Activated CD4-positive, alpha-beta T cell treated with anti-CD3 and anti-CD28 coated beads, Interleukin-2, amount 10 ng/mL, durations not matched to agents 7 days and 5 days (primary cell): Measurements from ENCODE around the gene ELOA. TPM values are rescaled to one million over a fixed set of nuclear protein-coding genes. Genes with fewer than 3 reads are reported as not detected.
A peak's percentile ranks its signal among the peaks of the same experiment; 100 is the strongest.

Source experiments
- CTCF ChIA-PET: fragments of 350-600 bp; sonication (Branson Sonifier 250); formaldehyde crosslinking; loops from one replicate; lab custom pipeline; 2021; ENCODE audit warnings: antibody characterized with exemption; lab: Charles Lee
- POLR2A ChIA-PET: fragments of 350-600 bp; sonication (Branson Sonifier 250); formaldehyde crosslinking; loops from one replicate; lab custom pipeline; 2021; ENCODE audit warnings: antibody characterized with exemption; lab: Charles Lee
- DNase-seq: peaks from one replicate; pipeline ENCODE4 v3.0.0-alpha.2; 2020
- H3K27ac Mint-ChIP-seq: one replicate; pipeline ENCODE4 v1.8.0; 2021; ENCODE audit warnings: mild to moderate bottlenecking, moderate library complexity, mixed read lengths
- H3K27me3 Mint-ChIP-seq: one replicate; pipeline ENCODE4 v1.8.0; 2021; ENCODE audit warnings: mixed read lengths
- H3K36me3 Mint-ChIP-seq: one replicate; pipeline ENCODE4 v1.8.0; 2021; ENCODE audit warnings: low read depth, mixed read lengths
- H3K4me1 Mint-ChIP-seq: one replicate; pipeline ENCODE4 v1.8.0; 2021; ENCODE audit warnings: mixed read lengths
- H3K4me3 Mint-ChIP-seq: one replicate; pipeline ENCODE4 v1.8.0; 2021; ENCODE audit warnings: mild to moderate bottlenecking, moderate library complexity, mixed read lengths
- H3K9me3 Mint-ChIP-seq: one replicate; pipeline ENCODE4 v1.8.0; 2021; ENCODE audit warnings: mixed read lengths
- total RNA-seq, 2 experiments: library from RNA; stranded (reverse); gene quantifications; one replicate each; pipeline ENCODE4 v1.2.3, GENCODE V29; 2021

The ELOA gene
- total RNA-seq, 2 experiments from 2014 or later, result 29.8 to 33.5 TPM

DNA sequence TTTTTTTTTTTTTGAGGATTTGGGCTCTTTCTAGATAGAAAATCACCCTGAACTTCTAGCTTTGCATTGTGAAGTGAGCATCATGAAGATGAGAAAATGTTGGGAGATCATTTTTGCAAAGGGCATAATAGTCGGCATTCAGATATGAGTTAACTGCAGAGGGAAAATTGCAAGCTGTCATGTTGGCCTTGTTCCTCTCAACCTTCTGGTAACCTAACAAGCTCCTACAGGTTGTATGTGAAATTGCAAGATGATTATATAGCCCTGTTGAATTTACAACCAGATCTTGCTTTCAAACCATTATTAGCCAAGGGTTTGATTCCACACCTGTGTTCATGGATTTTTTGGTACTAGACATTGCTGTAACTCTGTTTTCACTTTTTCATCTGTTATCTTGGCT lies 2.2 kb downstream of the ELOA start:
- POLR2A ChIA-PET, result interaction anchor here (1.7 kb wide), 1 partner anchor 54 kb away, joined by 4 read pairs; the partner anchor contains the start of gene RPL11

DNA sequence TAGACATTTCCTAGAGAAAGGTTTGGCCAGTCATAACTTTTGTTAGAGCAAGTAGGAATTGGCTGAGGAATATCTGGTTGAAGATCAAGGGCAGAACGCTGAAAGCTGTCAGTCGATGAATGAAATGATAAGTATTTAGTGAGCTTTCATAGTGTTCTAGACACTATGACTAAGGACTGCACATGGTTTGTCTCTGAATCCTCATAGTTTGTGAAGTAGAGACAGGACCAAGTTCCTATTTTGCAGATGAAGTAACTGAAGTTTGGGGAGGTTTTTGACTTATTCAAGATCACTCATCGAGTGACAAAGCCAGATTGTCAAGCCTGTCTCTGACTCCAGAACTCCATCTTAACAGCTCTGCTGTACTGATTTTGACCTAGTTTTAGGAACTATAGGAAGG lies 4.7 kb downstream of the ELOA start:
- ChIA-PET POLR2A (no interaction called here), CTCF (no interaction called here)
- Mint-ChIP-seq H3K4me1 (peaks cover 43% of the 10 kb centered on the region), H3K27me3 (no peaks in the 10 kb centered on the region), H3K36me3 (peaks cover 35% of the 10 kb centered on the region), H3K27ac (peak overlapping the region; percentile 43), H3K4me3 (no peak overlapping the region), H3K9me3 (no peaks in the 10 kb centered on the region)
- DNase-seq, result no peak

More for the DNA sequence above, 2.2 kb downstream of the ELOA start:
- CTCF ChIA-PET, result interaction anchor here (0.6 to 2.1 kb wide), 8 partner anchors 8 to 1148 kb away, joined by 3 to 4 read pairs (median 3); partner anchors contain the start of gene PITHD1
- Mint-ChIP-seq H3K36me3 (peaks cover 18% of the 10 kb centered on the region), H3K4me3 (peak overlapping the region; percentile 88), H3K27ac (no peak overlapping the region), H3K9me3 (no peaks in the 10 kb centered on the region), H3K4me1 (peaks cover 54% of the 10 kb centered on the region), H3K27me3 (no peaks in the 10 kb centered on the region)
- DNase-seq, result peak; percentile 13

DNA sequence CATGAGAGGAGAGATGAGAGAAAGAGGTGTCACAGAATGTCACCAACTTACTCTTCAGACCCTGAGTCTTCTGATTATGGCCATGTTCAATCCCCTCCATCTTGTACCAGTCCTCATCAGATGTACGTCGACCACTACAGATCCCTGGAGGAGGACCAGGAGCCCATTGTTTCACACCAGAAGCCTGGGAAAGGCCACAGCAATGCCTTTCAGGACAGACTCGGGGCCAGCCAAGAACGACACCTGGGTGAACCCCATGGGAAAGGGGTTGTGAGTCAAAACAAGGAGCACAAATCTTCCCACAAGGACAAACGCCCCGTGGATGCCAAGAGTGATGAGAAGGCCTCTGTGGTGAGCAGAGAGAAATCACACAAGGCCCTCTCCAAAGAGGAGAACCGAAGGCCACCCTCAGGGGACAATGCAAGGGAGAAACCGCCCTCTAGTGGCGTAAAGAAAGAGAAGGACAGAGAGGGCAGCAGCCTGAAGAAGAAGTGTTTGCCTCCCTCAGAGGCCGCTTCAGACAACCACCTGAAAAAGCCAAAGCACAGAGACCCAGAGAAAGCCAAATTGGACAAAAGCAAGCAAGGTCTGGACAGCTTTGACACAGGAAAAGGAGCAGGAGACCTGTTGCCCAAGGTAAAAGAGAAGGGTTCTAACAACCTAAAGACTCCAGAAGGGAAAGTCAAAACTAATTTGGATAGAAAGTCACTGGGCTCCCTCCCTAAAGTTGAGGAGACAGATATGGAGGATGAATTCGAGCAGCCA lies 8.0 kb downstream of the ELOA start:
- no peaks in the 10 kb centered on the region for H3K27me3 Mint-ChIP-seq
- H3K4me3 Mint-ChIP-seq, result no peak overlapping the region
- peak; percentile 60 for DNase-seq
- peaks cover 27% of the 10 kb centered on the region for H3K4me1 Mint-ChIP-seq
- CTCF ChIA-PET, result interaction anchor here (1.1 kb wide), 1 partner anchor 14 kb away, joined by 3 read pairs; no protein-coding TSS in a partner anchor
- H3K9me3 Mint-ChIP-seq, result no peaks in the 10 kb centered on the region
- peaks cover 56% of the 10 kb centered on the region for H3K36me3 Mint-ChIP-seq
- POLR2A ChIA-PET, result no interaction called here
- no peak overlapping the region for H3K27ac Mint-ChIP-seq

DNA sequence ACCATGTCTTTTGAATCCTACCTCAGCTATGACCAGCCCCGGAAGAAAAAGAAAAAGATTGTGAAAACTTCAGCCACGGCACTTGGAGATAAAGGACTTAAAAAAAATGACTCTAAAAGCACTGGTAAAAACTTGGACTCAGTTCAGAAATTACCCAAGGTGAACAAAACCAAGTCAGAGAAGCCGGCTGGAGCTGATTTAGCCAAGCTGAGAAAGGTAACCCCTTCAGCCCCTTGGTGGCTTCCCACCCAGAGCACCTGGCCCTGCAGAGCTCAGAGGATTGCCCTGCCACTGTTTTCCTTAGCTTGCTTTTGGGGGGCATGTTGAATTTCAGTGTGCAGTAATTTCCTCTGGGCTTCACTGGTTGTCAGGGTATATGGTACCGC lies 8.5 kb downstream of the ELOA start:
- Mint-ChIP-seq H3K36me3 (peaks cover 56% of the 10 kb centered on the region), H3K27ac (no peak overlapping the region), H3K4me3 (no peak overlapping the region), H3K27me3 (no peaks in the 10 kb centered on the region), H3K9me3 (no peaks in the 10 kb centered on the region), H3K4me1 (peaks cover 24% of the 10 kb centered on the region)
- DNase-seq, result no peak
- POLR2A ChIA-PET, result no interaction called here
- CTCF ChIA-PET, result interaction anchor here (1.1 kb wide), 1 partner anchor 14 kb away, joined by 3 read pairs; no protein-coding TSS in a partner anchor

DNA sequence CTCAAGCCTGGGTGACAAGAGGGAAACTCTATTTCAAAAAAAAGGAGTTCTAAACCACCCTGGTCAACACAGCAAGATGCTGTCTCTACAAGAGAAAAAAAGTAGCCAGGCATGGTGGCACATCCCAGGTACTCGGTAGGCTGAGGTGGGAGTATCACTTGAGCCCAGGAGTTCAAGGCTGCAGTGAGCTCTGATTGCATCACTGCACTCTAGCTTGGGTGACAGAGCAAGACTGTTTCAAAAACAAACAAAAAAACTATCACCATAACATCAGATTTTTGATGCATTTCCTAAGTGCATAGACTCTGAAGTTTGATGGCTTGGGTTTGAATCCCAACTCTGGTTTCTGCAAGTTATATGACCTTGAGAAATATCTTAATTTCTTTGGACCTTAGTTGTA lies 9.6 kb downstream of the ELOA start:
- H3K36me3 Mint-ChIP-seq, result peaks cover 59% of the 10 kb centered on the region
- H3K27ac Mint-ChIP-seq, result no peak overlapping the region
- no peak for DNase-seq
- H3K4me3 Mint-ChIP-seq, result no peak overlapping the region
- ChIA-PET CTCF (interaction anchor here (1.9 kb wide), 1 partner anchor 19 kb away, joined by 6 read pairs; no protein-coding TSS in a partner anchor), POLR2A (interaction anchor here (0.5 kb wide), 1 partner anchor 125 kb away, joined by 3 read pairs; no protein-coding TSS in a partner anchor)
- H3K27me3 Mint-ChIP-seq, result no peaks in the 10 kb centered on the region
- no peaks in the 10 kb centered on the region for H3K9me3 Mint-ChIP-seq
- H3K4me1 Mint-ChIP-seq, result peaks cover 13% of the 10 kb centered on the region

DNA sequence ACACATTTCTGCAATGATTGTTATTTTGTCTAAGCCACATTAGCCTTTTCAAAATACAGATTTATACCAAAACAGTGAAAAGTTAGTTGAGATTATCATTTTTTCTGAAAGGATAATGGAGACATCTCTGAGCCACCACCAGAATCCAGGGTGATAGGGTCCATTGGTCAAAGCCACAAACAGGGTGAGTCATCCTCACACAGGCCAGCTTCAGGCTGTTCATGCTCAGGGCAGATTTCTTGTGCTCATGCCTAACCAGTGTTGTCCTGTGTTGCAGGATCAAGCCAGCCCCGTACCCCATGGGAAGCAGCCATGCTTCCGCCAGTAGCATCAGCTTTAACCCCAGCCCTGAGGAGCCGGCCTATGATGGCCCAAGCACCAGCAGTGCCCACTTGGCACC lies 13.4 kb downstream of the ELOA start:
- Mint-ChIP-seq H3K27ac (no peak overlapping the region), H3K36me3 (peaks cover 56% of the 10 kb centered on the region), H3K4me3 (no peak overlapping the region), H3K4me1 (no peaks in the 10 kb centered on the region), H3K27me3 (no peaks in the 10 kb centered on the region), H3K9me3 (no peaks in the 10 kb centered on the region)
- no peak for DNase-seq
- CTCF ChIA-PET, result no interaction called here
- POLR2A ChIA-PET, result no interaction called here

DNA sequence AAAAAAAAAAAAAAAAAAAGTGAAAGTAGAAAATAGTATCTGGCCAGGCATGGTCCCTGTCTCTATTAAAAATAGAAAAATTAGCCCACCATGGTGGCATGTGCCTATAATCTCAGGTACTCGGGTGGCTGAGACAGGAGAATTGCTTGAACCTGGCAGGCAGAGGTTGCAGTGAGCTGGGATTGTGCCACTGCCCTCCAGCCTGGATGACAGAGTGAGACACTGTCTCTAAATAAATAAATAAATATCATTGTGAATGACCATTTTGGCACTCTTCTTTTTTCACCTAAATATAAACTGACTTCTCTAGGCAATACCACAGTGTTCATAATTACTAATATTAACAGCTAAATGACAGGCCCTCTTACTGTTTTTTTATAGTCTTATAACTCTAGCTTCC lies 14.5 kb downstream of the ELOA start:
- H3K4me1 Mint-ChIP-seq, result no peaks in the 10 kb centered on the region
- CTCF ChIA-PET, result interaction anchor here (0.6 to 1.2 kb wide), 2 partner anchors 14 to 295 kb away, joined by 3 read pairs; no protein-coding TSS in a partner anchor
- no peak for DNase-seq
- no peaks in the 10 kb centered on the region for H3K27me3 Mint-ChIP-seq
- H3K27ac Mint-ChIP-seq, result no peak overlapping the region
- H3K4me3 Mint-ChIP-seq, result no peak overlapping the region
- peaks cover 56% of the 10 kb centered on the region for H3K36me3 Mint-ChIP-seq
- no peaks in the 10 kb centered on the region for H3K9me3 Mint-ChIP-seq
- POLR2A ChIA-PET, result no interaction called here

DNA sequence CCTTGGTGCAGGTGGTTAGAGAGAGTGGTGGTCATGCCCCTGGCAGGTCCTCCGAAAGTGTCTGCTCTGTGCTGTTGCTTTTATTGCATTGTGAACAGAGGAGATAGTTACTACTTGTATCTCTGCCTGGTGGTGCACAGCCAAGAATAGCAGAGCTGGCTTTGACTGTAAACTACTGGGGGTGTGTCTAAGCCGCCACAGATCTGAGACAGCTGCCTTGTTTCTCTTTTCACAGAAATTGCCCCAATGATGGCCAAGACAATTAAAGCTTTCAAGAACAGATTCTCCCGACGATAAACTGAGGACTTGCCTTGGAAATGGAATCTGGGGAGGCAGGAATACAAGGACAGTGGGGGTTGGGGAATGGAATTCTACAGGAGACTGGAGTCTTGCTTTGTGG lies 16.0 kb downstream of the ELOA start:
- Mint-ChIP-seq H3K9me3 (no peaks in the 10 kb centered on the region), H3K36me3 (peaks cover 48% of the 10 kb centered on the region), H3K27me3 (no peaks in the 10 kb centered on the region), H3K27ac (peak overlapping the region; percentile 21), H3K4me3 (no peak overlapping the region), H3K4me1 (no peaks in the 10 kb centered on the region)
- DNase-seq, result no peak
- POLR2A ChIA-PET, result no interaction called here
- CTCF ChIA-PET, result no interaction called here

DNA sequence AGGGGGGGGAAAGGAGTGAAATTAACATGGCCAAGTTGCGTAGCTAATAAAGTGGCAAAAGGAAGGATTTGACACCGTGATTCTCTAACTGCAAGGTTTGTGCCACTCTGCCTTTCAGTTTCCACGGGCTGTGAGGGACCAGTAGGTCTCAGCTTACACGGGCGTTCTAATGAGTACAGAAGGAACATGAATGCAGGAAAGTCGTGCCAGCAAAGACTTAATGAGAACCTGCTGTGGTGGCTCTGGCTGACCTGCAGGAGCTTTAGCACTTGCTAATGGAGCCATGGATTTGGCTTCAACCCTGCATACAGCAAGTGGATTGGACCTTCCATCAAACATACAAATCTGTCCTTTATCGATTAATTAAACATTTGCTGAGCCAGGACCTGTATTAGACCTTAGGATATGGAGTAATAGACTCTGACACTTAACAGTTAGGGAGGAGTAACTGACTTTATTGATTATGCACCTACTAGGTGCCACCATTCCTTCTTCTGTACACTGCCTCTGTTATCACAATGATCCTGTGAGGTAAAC lies 19.8 kb downstream of the ELOA start:
- Mint-ChIP-seq H3K27ac (no peak overlapping the region), H3K36me3 (peaks cover 28% of the 10 kb centered on the region), H3K9me3 (no peaks in the 10 kb centered on the region), H3K4me1 (no peaks in the 10 kb centered on the region), H3K4me3 (no peak overlapping the region), H3K27me3 (no peaks in the 10 kb centered on the region)
- CTCF ChIA-PET, result interaction anchor here (0.6 to 2.5 kb wide), 2 partner anchors 9 to 105 kb away, joined by 3 to 9 read pairs; no protein-coding TSS in a partner anchor
- no peak for DNase-seq
- POLR2A ChIA-PET, result no interaction called here

DNA sequence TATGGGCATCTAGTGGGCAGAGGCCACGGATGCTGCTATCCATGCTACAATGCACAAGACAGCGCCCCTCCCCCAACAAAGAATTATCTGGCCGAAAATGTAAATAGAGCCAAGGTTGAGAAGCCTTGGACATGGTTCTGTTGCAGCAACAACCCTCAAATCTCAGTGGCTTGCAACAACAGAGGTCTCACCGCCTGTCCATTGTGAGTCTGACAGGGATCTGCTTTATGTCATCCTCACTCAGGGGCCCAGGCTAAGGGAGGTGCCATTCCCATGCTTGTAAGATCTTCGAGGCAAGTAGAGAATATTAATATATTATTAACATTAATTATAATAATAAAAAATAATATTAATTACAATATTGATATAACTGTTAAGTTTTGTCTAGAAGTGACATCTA lies 25.5 kb downstream of the ELOA start:
- Mint-ChIP-seq H3K27ac (no peak overlapping the region), H3K9me3 (no peaks in the 10 kb centered on the region), H3K27me3 (no peaks in the 10 kb centered on the region), H3K36me3 (peaks cover 4% of the 10 kb centered on the region), H3K4me3 (no peak overlapping the region), H3K4me1 (peaks cover 8% of the 10 kb centered on the region)
- ChIA-PET CTCF (interaction anchor here (0.6 to 1.2 kb wide), 3 partner anchors 21 to 77 kb away, joined by 3 read pairs; partner anchors contain the start of gene RPL11), POLR2A (no interaction called here)
- no peak for DNase-seq

DNA sequence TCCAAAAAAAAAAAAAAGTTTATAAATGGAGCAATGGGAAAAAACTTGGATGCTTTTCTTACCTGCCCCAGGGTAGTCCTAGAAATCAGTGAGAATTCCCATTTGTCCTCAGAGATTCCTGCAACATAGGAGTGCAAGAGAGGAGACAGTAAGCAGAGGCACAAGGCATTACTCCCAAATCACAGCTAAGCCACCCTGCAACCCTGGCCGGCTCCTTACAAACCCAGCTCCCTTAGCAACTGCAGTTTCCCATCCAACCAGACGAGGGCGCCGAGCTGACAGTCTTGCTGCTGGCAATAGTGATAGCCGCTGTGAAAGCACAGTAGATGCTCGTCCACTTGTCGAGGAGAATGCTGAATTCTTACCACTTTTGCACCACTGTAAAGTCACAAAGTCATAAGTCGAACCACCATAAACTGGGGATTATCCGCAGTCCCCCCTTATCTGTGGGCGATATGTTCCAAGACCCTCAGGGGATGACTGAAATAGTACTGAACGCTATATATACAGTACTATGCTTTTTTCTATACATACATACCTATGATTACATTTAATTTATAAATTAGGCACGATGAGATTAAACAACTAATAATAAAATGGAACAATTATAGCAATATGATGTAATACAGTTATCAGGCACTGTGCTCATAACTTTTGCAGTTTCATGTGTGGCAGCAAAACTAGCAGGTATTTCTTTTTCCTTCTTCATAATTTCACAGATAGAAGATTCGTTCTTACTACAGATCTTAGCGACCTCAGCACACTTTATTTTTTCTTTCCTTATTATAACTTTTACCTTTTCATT lies 29.0 kb downstream of the ELOA start:
- Mint-ChIP-seq H3K9me3 (no peaks in the 10 kb centered on the region), H3K4me3 (no peak overlapping the region), H3K27ac (no peak overlapping the region), H3K4me1 (peaks cover 32% of the 10 kb centered on the region), H3K36me3 (peaks cover 2% of the 10 kb centered on the region), H3K27me3 (no peaks in the 10 kb centered on the region)
- ChIA-PET CTCF (interaction anchor here (0.6 to 2.0 kb wide), 21 partner anchors 8 to 153 kb away, joined by 3 to 9 read pairs (median 4); partner anchors contain the start of genes ELOA and RPL11), POLR2A (interaction anchor here (0.6 kb wide), 1 partner anchor 51 kb away, joined by 3 read pairs; no protein-coding TSS in a partner anchor)
- peak; percentile 90 for DNase-seq

DNA sequence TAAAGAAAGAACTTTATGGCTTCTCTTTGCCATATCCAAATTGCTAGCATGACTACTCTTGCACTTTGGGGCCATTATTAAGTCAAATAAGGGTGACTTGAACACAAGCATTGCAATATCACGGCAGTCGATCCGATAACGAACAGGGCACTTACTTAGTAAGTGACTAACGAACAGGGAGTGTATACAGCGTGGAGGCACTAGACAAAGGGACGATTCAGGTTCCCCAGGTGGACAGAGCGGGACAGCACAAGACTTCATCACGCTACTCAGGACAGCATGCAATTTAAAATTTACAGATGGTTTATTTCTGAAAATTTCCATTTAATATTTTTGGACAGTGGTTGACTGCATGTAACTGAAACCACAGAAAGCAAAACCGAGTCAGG lies 29.6 kb downstream of the ELOA start:
- Mint-ChIP-seq H3K27me3 (no peaks in the 10 kb centered on the region), H3K9me3 (no peaks in the 10 kb centered on the region), H3K36me3 (peaks cover 2% of the 10 kb centered on the region), H3K4me1 (peaks cover 35% of the 10 kb centered on the region), H3K4me3 (no peak overlapping the region), H3K27ac (no peak overlapping the region)
- no peak for DNase-seq
- POLR2A ChIA-PET, result no interaction called here
- CTCF ChIA-PET, result no interaction called here
